Panc1 (cell line): Measurements from ENCODE around the gene DCHS2. TPM values are rescaled to one million over a fixed set of nuclear protein-coding genes. Genes with fewer than 3 reads are reported as not detected.

Source experiments
- ATAC-seq: fragments of 200-7000 bp; cut with Tn5 transposase; 2 replicates; pipeline ENCODE4 v1.9.1; 2020; ENCODE audit warnings: mild to moderate bottlenecking, moderate library complexity
- BruUV-seq: library from RNA; stranded (reverse); fragments of 400-500 nt; replicated peaks from 2 replicates; lab custom pipeline; 2021; lab: Mats Ljungman, UMichigan
- CTCF ChIA-PET: fragments of 300-600 bp; sonication (Branson Sonifier 250); formaldehyde crosslinking; loops from one replicate; lab custom pipeline; 2022; ENCODE audit warnings: antibody characterized with exemption; lab: Charles Lee
- POLR2A ChIA-PET: fragments of 300-600 bp; sonication (Branson Sonifier 250); formaldehyde crosslinking; loops from one replicate; lab custom pipeline; 2022; ENCODE audit warnings: antibody characterized with exemption; lab: Charles Lee
- DNase-seq: peaks from one replicate; pipeline ENCODE4 v3.0.0-alpha.2; 2010; ENCODE audit warnings: low read depth, low spot score
- H3K27ac ChIP-seq: 2 replicates; pipeline ENCODE4 v1.5.1; 2011; ENCODE audit warnings: mild to moderate bottlenecking, low read length, inconsistent platforms
- H3K27me3 ChIP-seq: fragments of 200-500 bp; sonication (Bioruptor generic); 2 replicates; pipeline ENCODE4 v1.6.0; 2014; ENCODE audit warnings: low read length, inconsistent platforms; ENCODE audit not compliant: control insufficient read depth, insufficient read depth
- H3K36me3 ChIP-seq: fragments of 200-500 bp; sonication (Bioruptor generic); 2 replicates; pipeline ENCODE4 v1.5.1; 2014; ENCODE audit warnings: inconsistent platforms, mild to moderate bottlenecking, low read length, moderate library complexity; ENCODE audit not compliant: control insufficient read depth, insufficient read depth
- H3K4me1 ChIP-seq: 2 replicates; pipeline ENCODE4 v1.5.1; 2011; ENCODE audit warnings: inconsistent platforms, mild to moderate bottlenecking, low read length, moderate library complexity; ENCODE audit not compliant: control insufficient read depth, insufficient read depth
- H3K4me3 ChIP-seq, 2 experiments: 2 replicates each; pipeline ENCODE4 v1.5.1; 2011 to 2012; ENCODE audit warnings: low read depth in 2 of 2, low read length in 2 of 2, mild to moderate bottlenecking in 2 of 2, inconsistent platforms in 1 of 2, moderate library complexity in 1 of 2
- H3K9me3 ChIP-seq: fragments of 200-500 bp; sonication (Bioruptor generic); 2 replicates; pipeline ENCODE4 v1.5.1; 2014; ENCODE audit warnings: low read depth, mild to moderate bottlenecking, inconsistent platforms, low read length, moderate library complexity; ENCODE audit not compliant: control insufficient read depth, insufficient read depth
- CTCF ChIP-seq: fragments of 450-650 bp; IDR thresholded peaks from 2 replicates; pipeline ENCODE4 v1.5.1; 2017; ENCODE audit warnings: mild to moderate bottlenecking
- POLR2AphosphoS5 ChIP-seq: IDR thresholded peaks from 2 replicates; pipeline ENCODE4 v1.6.1; 2012; ENCODE audit warnings: mild to moderate bottlenecking, low read depth, low read length, moderate library complexity
- SIN3A ChIP-seq: IDR thresholded peaks from 2 replicates; pipeline ENCODE4 v1.6.1; 2012; ENCODE audit warnings: low read depth, mild to moderate bottlenecking, low read length, moderate library complexity, borderline replicate concordance; ENCODE audit not compliant: insufficient read depth
- TCF7L2 ChIP-seq: IDR thresholded peaks from 2 replicates; pipeline ENCODE4 v1.6.1; 2011; ENCODE audit warnings: mild to moderate bottlenecking, low read depth, low read length, inconsistent platforms
- in situ Hi-C: cut with HindIII; loops from 2 replicates; pipeline ENCODE4 v1.10.0; 2016; ENCODE audit warnings: low sequenced_read_pairs, low pct_unique_long_range_greater_than_20kb
- intact Hi-C: fragments of 100-400 bp; cut with micrococcal nuclease; formaldehyde crosslinking; loops from one replicate; pipeline ENCODE4 v1.10.0; 2022; ENCODE audit not compliant: unreplicated experiment
- total RNA-seq: library from RNA; stranded (reverse); gene quantifications from one replicate; pipeline ENCODE4 v1.2.1, GENCODE V29; 2021; ENCODE audit not compliant: unreplicated experiment
- TF ChIP-seq, protein P1 (sequence below), 2 experiments: IDR thresholded peaks; 2 replicates each; pipeline ENCODE4 v1.6.1; 2011 to 2012; ENCODE audit warnings: low read depth in 2 of 2, control low read depth in 1 of 2, low read length in 1 of 2, mild to moderate bottlenecking in 1 of 2, moderate library complexity in 1 of 2; ENCODE audit not compliant: insufficient read depth in 1 of 2

Gene DCHS2
- total RNA-seq, 1 experiment from 2014 or later = not detected

GRCh38 chr4:154452798-154453346 lies 38.7 kb downstream of the DCHS2 start:
- no TSS peak for BruUV-seq
- in situ Hi-C loops = no loop called here
- Histone ChIP-seq H3K27me3 (no peaks in the 10 kb centered on the region), H3K4me3 (no peak overlapping the region), H3K9me3 (no peaks in the 10 kb centered on the region), H3K36me3 (no peaks in the 10 kb centered on the region), H3K4me1 (no peaks in the 10 kb centered on the region), H3K27ac (no peak overlapping the region)
- TF ChIP-seq SIN3A (no peak), POLR2AphosphoS5 (no peak), CTCF (no peak), TCF7L2 (no peak)
- TF ChIP-seq, protein P1, sequence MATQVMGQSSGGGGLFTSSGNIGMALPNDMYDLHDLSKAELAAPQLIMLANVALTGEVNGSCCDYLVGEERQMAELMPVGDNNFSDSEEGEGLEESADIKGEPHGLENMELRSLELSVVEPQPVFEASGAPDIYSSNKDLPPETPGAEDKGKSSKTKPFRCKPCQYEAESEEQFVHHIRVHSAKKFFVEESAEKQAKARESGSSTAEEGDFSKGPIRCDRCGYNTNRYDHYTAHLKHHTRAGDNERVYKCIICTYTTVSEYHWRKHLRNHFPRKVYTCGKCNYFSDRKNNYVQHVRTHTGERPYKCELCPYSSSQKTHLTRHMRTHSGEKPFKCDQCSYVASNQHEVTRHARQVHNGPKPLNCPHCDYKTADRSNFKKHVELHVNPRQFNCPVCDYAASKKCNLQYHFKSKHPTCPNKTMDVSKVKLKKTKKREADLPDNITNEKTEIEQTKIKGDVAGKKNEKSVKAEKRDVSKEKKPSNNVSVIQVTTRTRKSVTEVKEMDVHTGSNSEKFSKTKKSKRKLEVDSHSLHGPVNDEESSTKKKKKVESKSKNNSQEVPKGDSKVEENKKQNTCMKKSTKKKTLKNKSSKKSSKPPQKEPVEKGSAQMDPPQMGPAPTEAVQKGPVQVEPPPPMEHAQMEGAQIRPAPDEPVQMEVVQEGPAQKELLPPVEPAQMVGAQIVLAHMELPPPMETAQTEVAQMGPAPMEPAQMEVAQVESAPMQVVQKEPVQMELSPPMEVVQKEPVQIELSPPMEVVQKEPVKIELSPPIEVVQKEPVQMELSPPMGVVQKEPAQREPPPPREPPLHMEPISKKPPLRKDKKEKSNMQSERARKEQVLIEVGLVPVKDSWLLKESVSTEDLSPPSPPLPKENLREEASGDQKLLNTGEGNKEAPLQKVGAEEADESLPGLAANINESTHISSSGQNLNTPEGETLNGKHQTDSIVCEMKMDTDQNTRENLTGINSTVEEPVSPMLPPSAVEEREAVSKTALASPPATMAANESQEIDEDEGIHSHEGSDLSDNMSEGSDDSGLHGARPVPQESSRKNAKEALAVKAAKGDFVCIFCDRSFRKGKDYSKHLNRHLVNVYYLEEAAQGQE (IDR thresholded peaks at IDR 0.05; ENCODE audit: insufficient read depth in 1 of 2, low read depth in 2 of 2, low read length in 1 of 2) = no peak
- ChIA-PET POLR2A (no interaction called here), CTCF (no interaction called here)
- intact Hi-C loops = no loop called here
- DNase-seq (no peak), ATAC-seq (no peak)

DNA sequence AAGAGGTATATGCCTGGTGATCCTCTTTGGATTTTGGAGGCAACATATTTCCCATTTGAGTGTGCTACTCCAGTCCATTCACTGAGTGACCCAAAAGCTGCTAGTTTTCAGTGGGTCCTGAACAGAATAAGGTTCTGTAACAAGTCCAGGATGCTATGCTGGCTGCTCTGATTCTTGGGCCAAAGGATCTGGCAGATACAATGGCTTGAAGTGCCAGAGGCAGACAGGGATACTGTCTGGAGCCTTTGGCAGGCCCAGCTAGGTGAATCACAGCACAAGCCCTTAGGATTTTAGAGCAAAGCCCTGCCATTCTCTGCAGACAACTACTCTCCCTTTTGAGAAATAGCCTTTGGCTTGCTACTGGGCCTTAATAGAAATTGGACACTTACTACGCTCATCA lies 40.6 kb downstream of the DCHS2 start:
- H3K36me3 ChIP-seq = no peaks in the 10 kb centered on the region
- ChIA-PET POLR2A (no interaction called here), CTCF (no interaction called here)

More for the DNA sequence above, 40.6 kb downstream of the DCHS2 start:
- intact Hi-C loops = no loop called here
- Histone ChIP-seq H3K9me3 (no peaks in the 10 kb centered on the region), H3K27ac (no peak overlapping the region), H3K4me1 (no peaks in the 10 kb centered on the region), H3K27me3 (no peaks in the 10 kb centered on the region), H3K4me3 (no peak overlapping the region)
- ATAC-seq (no peak), DNase-seq (no peak)
- TF ChIP-seq POLR2AphosphoS5 (no peak), SIN3A (no peak), CTCF (no peak), TCF7L2 (no peak)
- TF ChIP-seq, protein P1 (IDR thresholded peaks at IDR 0.05; ENCODE audit: insufficient read depth in 1 of 2, low read depth in 2 of 2, low read length in 1 of 2) = no peak
- no TSS peak for BruUV-seq
- in situ Hi-C loops = no loop called here
